Activated B cell treated with CpG ODN at 0.5 μM for 24 hours (primary cell): ENCODE results near the gene CCR7. TPM values are rescaled to one million over a fixed set of nuclear protein-coding genes. Genes with fewer than 3 reads are reported as not detected.

ENCODE experiments used
- ATAC-seq: fragments of 200-7000 bp; cut with Tn5 transposase; one replicate; pipeline ENCODE4 v1.10.0; 2021; ENCODE audit warnings: low read depth, mild to moderate bottlenecking, moderate library complexity
- CTCF ChIA-PET: fragments of 350-600 bp; sonication (Branson Sonifier 250); formaldehyde crosslinking; loops from one replicate; lab custom pipeline; 2021; ENCODE audit warnings: antibody characterized with exemption; lab: Charles Lee
- POLR2A ChIA-PET: fragments of 350-600 bp; sonication (Branson Sonifier 250); formaldehyde crosslinking; loops from one replicate; lab custom pipeline; 2021; ENCODE audit warnings: antibody characterized with exemption; lab: Charles Lee
- DNase-seq: peaks from one replicate; pipeline ENCODE4 v3.0.0; 2022
- H3K27ac Mint-ChIP-seq: one replicate; pipeline ENCODE4 v1.8.0; 2020; ENCODE audit warnings: mixed read lengths
- H3K27me3 Mint-ChIP-seq: one replicate; pipeline ENCODE4 v1.8.0; 2021; ENCODE audit warnings: mixed read lengths
- H3K36me3 Mint-ChIP-seq: one replicate; pipeline ENCODE4 v1.8.0; 2021; ENCODE audit warnings: low read depth, mixed read lengths
- H3K4me1 Mint-ChIP-seq: one replicate; pipeline ENCODE4 v1.8.0; 2021; ENCODE audit warnings: mixed read lengths
- H3K4me3 Mint-ChIP-seq: one replicate; pipeline ENCODE4 v1.8.0; 2020; ENCODE audit warnings: mild to moderate bottlenecking, mixed read lengths
- H3K9me3 Mint-ChIP-seq: one replicate; pipeline ENCODE4 v1.8.0; 2020; ENCODE audit warnings: mixed read lengths
- intact Hi-C: fragments of 100-400 bp; cut with micrococcal nuclease; formaldehyde crosslinking; loops from one replicate; pipeline ENCODE4 v1.15.1; 2024
- total RNA-seq: library from RNA; stranded (reverse); gene quantifications from 2 replicates; pipeline ENCODE4 v1.2.3, GENCODE V29; 2022
- TF ChIP-seq, protein P1 (sequence below): fragments of 200-600 bp; IDR thresholded peaks from one replicate; pipeline ENCODE4 v1.8.0; 2022; ENCODE audit warnings: antibody characterized with exemption, mild to moderate bottlenecking

The CCR7 gene
- total RNA-seq, 1 donor from 2014 or later: 572 TPM

GRCh38 chr17:40518401-40519088, 46.7 kb downstream of the CCR7 start:
- ChIA-PET POLR2A (interaction anchor here (0.6 to 0.9 kb wide), 2 partner anchors 34 to 1798 kb away, joined by 3 to 5 read pairs; no protein-coding TSS in a partner anchor), CTCF (interaction anchor here (1.8 to 2.1 kb wide), 2 partner anchors 21 to 42 kb away, joined by 4 to 7 read pairs; no protein-coding TSS in a partner anchor)
- DNase-seq: no peak
- Mint-ChIP-seq H3K27ac (peak overlapping the region; percentile 39), H3K4me1 (peaks cover 62% of the 10 kb centered on the region), H3K9me3 (no peaks in the 10 kb centered on the region), H3K27me3 (no peaks in the 10 kb centered on the region), H3K36me3 (peaks cover 4% of the 10 kb centered on the region), H3K4me3 (peak overlapping the region; percentile 13)
- ATAC-seq: no peak
- TF ChIP-seq, protein P1, sequence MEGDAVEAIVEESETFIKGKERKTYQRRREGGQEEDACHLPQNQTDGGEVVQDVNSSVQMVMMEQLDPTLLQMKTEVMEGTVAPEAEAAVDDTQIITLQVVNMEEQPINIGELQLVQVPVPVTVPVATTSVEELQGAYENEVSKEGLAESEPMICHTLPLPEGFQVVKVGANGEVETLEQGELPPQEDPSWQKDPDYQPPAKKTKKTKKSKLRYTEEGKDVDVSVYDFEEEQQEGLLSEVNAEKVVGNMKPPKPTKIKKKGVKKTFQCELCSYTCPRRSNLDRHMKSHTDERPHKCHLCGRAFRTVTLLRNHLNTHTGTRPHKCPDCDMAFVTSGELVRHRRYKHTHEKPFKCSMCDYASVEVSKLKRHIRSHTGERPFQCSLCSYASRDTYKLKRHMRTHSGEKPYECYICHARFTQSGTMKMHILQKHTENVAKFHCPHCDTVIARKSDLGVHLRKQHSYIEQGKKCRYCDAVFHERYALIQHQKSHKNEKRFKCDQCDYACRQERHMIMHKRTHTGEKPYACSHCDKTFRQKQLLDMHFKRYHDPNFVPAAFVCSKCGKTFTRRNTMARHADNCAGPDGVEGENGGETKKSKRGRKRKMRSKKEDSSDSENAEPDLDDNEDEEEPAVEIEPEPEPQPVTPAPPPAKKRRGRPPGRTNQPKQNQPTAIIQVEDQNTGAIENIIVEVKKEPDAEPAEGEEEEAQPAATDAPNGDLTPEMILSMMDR: no peak
- intact Hi-C loops: loop anchor here (5.0 kb wide), 1 partner anchor 36 kb away; no protein-coding TSS in a partner anchor

DNA sequence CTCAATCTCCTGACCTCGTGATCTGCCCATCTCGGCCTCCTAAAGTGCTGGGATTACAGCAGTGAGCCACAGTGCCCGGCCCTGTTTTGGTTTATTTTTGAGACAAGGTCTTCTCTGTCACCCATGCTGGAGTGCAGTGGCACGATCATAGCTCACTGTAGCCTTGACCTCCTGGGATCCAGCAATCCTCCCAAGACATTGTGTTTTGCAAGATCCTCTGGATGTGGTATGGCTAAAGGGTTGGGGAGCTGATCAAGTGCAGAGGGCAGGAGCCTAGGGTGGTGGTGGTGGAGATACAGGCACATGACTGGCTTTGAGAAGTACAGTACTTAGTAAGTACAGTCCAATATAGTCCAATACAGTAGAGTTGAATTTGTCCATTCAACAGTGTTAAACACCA, 47.3 kb downstream of the CCR7 start:
- ChIA-PET CTCF (interaction anchor here (0.9 to 2.1 kb wide), 4 partner anchors 14 to 155 kb away, joined by 4 to 11 read pairs (median 4); no protein-coding TSS in a partner anchor), POLR2A (interaction anchor here (1.1 to 1.7 kb wide), 2 partner anchors 14 to 74 kb away, joined by 6 to 31 read pairs; partner anchors contain the start of gene IGFBP4)
- peak overlapping the region; percentile 13 for H3K4me3 Mint-ChIP-seq
- peaks cover 63% of the 10 kb centered on the region for H3K4me1 Mint-ChIP-seq
- no peaks in the 10 kb centered on the region for H3K27me3 Mint-ChIP-seq
- ATAC-seq (no peak), DNase-seq (no peak)
- intact Hi-C loops: loop anchor here (5.0 kb wide), 1 partner anchor 36 kb away; no protein-coding TSS in a partner anchor
- H3K9me3 Mint-ChIP-seq: no peaks in the 10 kb centered on the region
- TF ChIP-seq, protein P1: no peak
- no peaks in the 10 kb centered on the region for H3K36me3 Mint-ChIP-seq
- peak overlapping the region; percentile 39 for H3K27ac Mint-ChIP-seq

DNA sequence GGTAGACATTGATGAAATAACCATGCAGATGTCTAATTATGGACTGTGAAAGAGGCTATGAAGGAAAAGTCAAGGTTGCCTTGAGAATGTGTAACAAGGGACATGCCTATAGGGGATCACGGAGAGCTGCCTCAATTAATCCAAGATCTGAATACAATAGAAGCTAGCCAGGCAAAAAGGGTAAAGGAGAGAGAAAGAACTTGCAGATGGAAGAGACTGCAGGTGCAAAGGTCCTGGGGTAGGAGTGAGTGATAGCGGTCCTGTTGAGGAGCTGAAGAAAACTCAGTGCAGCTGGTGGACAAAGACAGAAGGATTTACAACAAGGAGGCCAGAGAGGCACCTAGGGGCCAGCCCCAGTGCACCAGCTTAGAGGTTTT, 48.0 kb downstream of the CCR7 start:
- H3K9me3 Mint-ChIP-seq: no peaks in the 10 kb centered on the region
- CTCF ChIA-PET: interaction anchor here (0.9 to 2.1 kb wide), 6 partner anchors 15 to 154 kb away, joined by 3 to 11 read pairs (median 4); no protein-coding TSS in a partner anchor
- peaks cover 62% of the 10 kb centered on the region for H3K4me1 Mint-ChIP-seq
- H3K36me3 Mint-ChIP-seq: no peaks in the 10 kb centered on the region
- peak overlapping the region; percentile 69 for H3K27ac Mint-ChIP-seq
- TF ChIP-seq, protein P1: no peak
- POLR2A ChIA-PET: interaction anchor here (0.9 to 1.7 kb wide), 5 partner anchors 15 to 73 kb away, joined by 4 to 31 read pairs (median 6); partner anchors contain the start of gene IGFBP4
- DNase-seq (no peak), ATAC-seq (no peak)
- H3K27me3 Mint-ChIP-seq: no peaks in the 10 kb centered on the region
- peak overlapping the region; percentile 74 for H3K4me3 Mint-ChIP-seq
- intact Hi-C loops: loop anchor here (5.0 kb wide), 1 partner anchor 35 kb away; no protein-coding TSS in a partner anchor

GRCh38 chr17:40516581-40517285, 48.5 kb downstream of the CCR7 start:
- POLR2A ChIA-PET: interaction anchor here (0.7 to 1.7 kb wide), 8 partner anchors 15 to 98 kb away, joined by 3 to 31 read pairs (median 4); partner anchors contain the start of gene IGFBP4
- TF ChIP-seq, protein P1: no peak
- peaks cover 62% of the 10 kb centered on the region for H3K4me1 Mint-ChIP-seq
- H3K4me3 Mint-ChIP-seq: peak overlapping the region; percentile 74
- intact Hi-C loops: loop anchor here (1.0 to 5.0 kb wide), 2 partner anchors 15 to 34 kb away; no protein-coding TSS in a partner anchor
- peak overlapping the region; percentile 69 for H3K27ac Mint-ChIP-seq
- DNase-seq (no peak), ATAC-seq (peak; percentile 87)
- no peaks in the 10 kb centered on the region for H3K36me3 Mint-ChIP-seq
- CTCF ChIA-PET: interaction anchor here (0.6 to 2.1 kb wide), 7 partner anchors 15 to 154 kb away, joined by 3 to 11 read pairs (median 4); no protein-coding TSS in a partner anchor
- no peaks in the 10 kb centered on the region for H3K27me3 Mint-ChIP-seq
- no peaks in the 10 kb centered on the region for H3K9me3 Mint-ChIP-seq
